Activated naive CD4-positive, alpha-beta T cell treated with anti-CD3 and anti-CD28 coated beads for 36 hours (primary cell): Measurements from ENCODE around the gene PGPEP1. TPM values are rescaled to one million over a fixed set of nuclear protein-coding genes. Genes with fewer than 3 reads are reported as not detected.
A peak's percentile ranks its signal among the peaks of the same experiment; 100 is the strongest.

ENCODE experiments used
- CTCF ChIA-PET: fragments of 350-600 bp; sonication (Branson Sonifier 250); formaldehyde crosslinking; loops from one replicate; lab custom pipeline; 2021; ENCODE audit warnings: antibody characterized with exemption; lab: Charles Lee
- DNase-seq: peaks from one replicate; pipeline ENCODE4 v3.0.0-alpha.2; 2020
- H3K27ac Mint-ChIP-seq: one replicate; pipeline ENCODE4 v1.8.0; 2021; ENCODE audit warnings: mild to moderate bottlenecking, mixed read lengths
- H3K27me3 Mint-ChIP-seq: one replicate; pipeline ENCODE4 v1.8.0; 2021; ENCODE audit warnings: low read depth, mixed read lengths
- H3K36me3 Mint-ChIP-seq: one replicate; pipeline ENCODE4 v1.8.0; 2021; ENCODE audit warnings: low read depth, mixed read lengths
- H3K4me1 Mint-ChIP-seq: one replicate; pipeline ENCODE4 v1.8.0; 2021; ENCODE audit warnings: low read depth, mixed read lengths
- H3K4me3 Mint-ChIP-seq: one replicate; pipeline ENCODE4 v1.8.0; 2021; ENCODE audit warnings: mild to moderate bottlenecking, moderate library complexity, mixed read lengths
- H3K9me3 Mint-ChIP-seq: one replicate; pipeline ENCODE4 v1.8.0; 2021; ENCODE audit warnings: mixed read lengths
- intact Hi-C: fragments of 100-400 bp; cut with micrococcal nuclease; formaldehyde crosslinking; loops from one replicate; pipeline ENCODE4 v1.15.1; 2023
- total RNA-seq, 2 experiments: library from RNA; stranded (reverse); gene quantifications; one replicate each; pipeline ENCODE4 v1.2.3, GENCODE V29; 2021

The PGPEP1 gene
- total RNA-seq, 2 experiments from 2014 or later: 14.4 to 15.6 TPM

- H3K27ac Mint-ChIP-seq: peak overlapping the region; percentile 75
- peaks cover 55% of the 10 kb centered on the region for H3K4me1 Mint-ChIP-seq
- H3K36me3 Mint-ChIP-seq: no peaks in the 10 kb centered on the region
- peak; percentile 66 for DNase-seq
- no peaks in the 10 kb centered on the region for H3K9me3 Mint-ChIP-seq
- no peak overlapping the region for H3K4me3 Mint-ChIP-seq
- CTCF ChIA-PET: interaction anchor here (0.7 to 10.1 kb wide), 2 partner anchors 20 to 24 kb away, joined by 6 to 145 read pairs; partner anchors contain the start of gene JUND
- H3K27me3 Mint-ChIP-seq: no peaks in the 10 kb centered on the region
- intact Hi-C loops: loop anchor here (1.0 kb wide), 1 partner anchor 8 kb away; no protein-coding TSS in a partner anchor
Observed at GRCh38 chr19:18298601-18299000, 41.8 kb upstream of the PGPEP1 start.

GRCh38 chr19:18299654-18300053 is 40.7 kb upstream of the PGPEP1 start:
- H3K27me3 Mint-ChIP-seq: no peaks in the 10 kb centered on the region
- CTCF ChIA-PET: interaction anchor here (0.7 to 10.1 kb wide), 2 partner anchors 21 to 212 kb away, joined by 3 to 145 read pairs; partner anchors contain the start of gene JUND
- no peak overlapping the region for H3K27ac Mint-ChIP-seq
- no peaks in the 10 kb centered on the region for H3K9me3 Mint-ChIP-seq
- intact Hi-C loops: no loop called here
- peaks cover 46% of the 10 kb centered on the region for H3K4me1 Mint-ChIP-seq
- no peak overlapping the region for H3K4me3 Mint-ChIP-seq
- H3K36me3 Mint-ChIP-seq: no peaks in the 10 kb centered on the region
- no peak for DNase-seq

- peaks cover 2% of the 10 kb centered on the region for H3K36me3 Mint-ChIP-seq
- no peak for DNase-seq
- no peaks in the 10 kb centered on the region for H3K9me3 Mint-ChIP-seq
- CTCF ChIA-PET: interaction anchor here (1.6 to 10.1 kb wide), 3 partner anchors 9 to 26 kb away, joined by 3 to 145 read pairs (median 24); partner anchors contain the start of gene JUND
- peaks cover 49% of the 10 kb centered on the region for H3K4me1 Mint-ChIP-seq
- H3K27me3 Mint-ChIP-seq: no peaks in the 10 kb centered on the region
- intact Hi-C loops: no loop called here
- peak overlapping the region; percentile 67 for H3K27ac Mint-ChIP-seq
- no peak overlapping the region for H3K4me3 Mint-ChIP-seq
Observed at GRCh38 chr19:18300930-18301717, 39.3 kb upstream of the PGPEP1 start.

- intact Hi-C loops: no loop called here
- no peak for DNase-seq
Observed at GRCh38 chr19:18301718-18302111, 38.7 kb upstream of the PGPEP1 start.

GRCh38 chr19:18304208-18304457 is 36.3 kb upstream of the PGPEP1 start:
- CTCF ChIA-PET: interaction anchor here (1.0 to 10.1 kb wide), 7 partner anchors 12 to 26 kb away, joined by 5 to 145 read pairs (median 11); partner anchors contain the start of genes JUND and LSM4
- DNase-seq: peak; percentile 51
- Mint-ChIP-seq H3K4me1 (peaks cover 45% of the 10 kb centered on the region), H3K9me3 (no peaks in the 10 kb centered on the region), H3K27ac (peak overlapping the region; percentile 100), H3K4me3 (peak overlapping the region; percentile 97), H3K27me3 (no peaks in the 10 kb centered on the region), H3K36me3 (peaks cover 14% of the 10 kb centered on the region)
- intact Hi-C loops: loop anchor here (1.0 kb wide), 5 partner anchors 10 to 23 kb away; partner anchors contain the start of genes JUND and LSM4

More at GRCh38 chr19:18301718-18302111, 38.7 kb upstream of the PGPEP1 start:
- CTCF ChIA-PET: interaction anchor here (1.6 to 10.1 kb wide), 3 partner anchors 10 to 25 kb away, joined by 3 to 145 read pairs (median 24); partner anchors contain the start of gene JUND
- Mint-ChIP-seq H3K27ac (peak overlapping the region; percentile 67), H3K9me3 (no peaks in the 10 kb centered on the region), H3K4me1 (peaks cover 54% of the 10 kb centered on the region), H3K36me3 (peaks cover 4% of the 10 kb centered on the region), H3K4me3 (peak overlapping the region; percentile 11), H3K27me3 (no peaks in the 10 kb centered on the region)

GRCh38 chr19:18304458-18305310 is 35.7 kb upstream of the PGPEP1 start:
- H3K36me3 Mint-ChIP-seq: peaks cover 14% of the 10 kb centered on the region

GRCh38 chr19:18306209-18306887 is 34.0 kb upstream of the PGPEP1 start:
- Mint-ChIP-seq H3K9me3 (no peaks in the 10 kb centered on the region), H3K4me3 (peak overlapping the region; percentile 4), H3K4me1 (peaks cover 41% of the 10 kb centered on the region), H3K27ac (peak overlapping the region; percentile 100), H3K36me3 (peaks cover 14% of the 10 kb centered on the region), H3K27me3 (no peaks in the 10 kb centered on the region)
- CTCF ChIA-PET: interaction anchor here (0.7 to 1.4 kb wide), 5 partner anchors 10 to 27 kb away, joined by 3 to 11 read pairs (median 4); partner anchors contain the start of gene LSM4
- intact Hi-C loops: no loop called here
- DNase-seq: no peak

More at GRCh38 chr19:18304458-18305310, 35.7 kb upstream of the PGPEP1 start:
- Mint-ChIP-seq H3K27me3 (no peaks in the 10 kb centered on the region), H3K4me1 (peaks cover 42% of the 10 kb centered on the region), H3K27ac (peak overlapping the region; percentile 100), H3K9me3 (no peaks in the 10 kb centered on the region), H3K4me3 (peak overlapping the region; percentile 97)
- DNase-seq: peak; percentile 87
- intact Hi-C loops: loop anchor here (1.0 kb wide), 5 partner anchors 10 to 23 kb away; partner anchors contain the start of genes JUND and LSM4
- CTCF ChIA-PET: interaction anchor here (1.0 to 10.1 kb wide), 7 partner anchors 13 to 26 kb away, joined by 5 to 145 read pairs (median 11); partner anchors contain the start of genes JUND and LSM4

- CTCF ChIA-PET: interaction anchor here (0.6 to 1.4 kb wide), 6 partner anchors 10 to 48 kb away, joined by 3 to 11 read pairs (median 4); partner anchors contain the start of gene LSM4
- Mint-ChIP-seq H3K9me3 (no peaks in the 10 kb centered on the region), H3K27ac (peak overlapping the region; percentile 88), H3K36me3 (peaks cover 14% of the 10 kb centered on the region), H3K27me3 (no peaks in the 10 kb centered on the region), H3K4me1 (peaks cover 38% of the 10 kb centered on the region), H3K4me3 (no peak overlapping the region)
- no peak for DNase-seq
- intact Hi-C loops: no loop called here
Observed at GRCh38 chr19:18306888-18307260, 33.5 kb upstream of the PGPEP1 start.

- H3K27me3 Mint-ChIP-seq: no peaks in the 10 kb centered on the region
- peak overlapping the region; percentile 9 for H3K4me3 Mint-ChIP-seq
- H3K9me3 Mint-ChIP-seq: no peaks in the 10 kb centered on the region
- peaks cover 38% of the 10 kb centered on the region for H3K4me1 Mint-ChIP-seq
- peak overlapping the region; percentile 88 for H3K27ac Mint-ChIP-seq
- peaks cover 14% of the 10 kb centered on the region for H3K36me3 Mint-ChIP-seq
- CTCF ChIA-PET: interaction anchor here (0.6 to 1.4 kb wide), 5 partner anchors 9 to 48 kb away, joined by 3 to 11 read pairs (median 4); partner anchors contain the start of gene LSM4
- intact Hi-C loops: no loop called here
- peak; percentile 62 for DNase-seq
Observed at GRCh38 chr19:18307271-18307681, 33.1 kb upstream of the PGPEP1 start.

- Mint-ChIP-seq H3K4me3 (no peak overlapping the region), H3K27me3 (no peaks in the 10 kb centered on the region), H3K9me3 (no peaks in the 10 kb centered on the region), H3K36me3 (peaks cover 21% of the 10 kb centered on the region), H3K27ac (no peak overlapping the region), H3K4me1 (peaks cover 42% of the 10 kb centered on the region)
- no peak for DNase-seq
- CTCF ChIA-PET: interaction anchor here (0.7 to 1.9 kb wide), 3 partner anchors 14 to 30 kb away, joined by 3 to 6 read pairs (median 4); no protein-coding TSS in a partner anchor
- intact Hi-C loops: no loop called here
Observed at GRCh38 chr19:18308051-18308947, 32.1 kb upstream of the PGPEP1 start.
